HG02970 (cell line): Measurements from ENCODE around the gene CTSA.
"Not testable (repeated sequence)": the region's sequence is repeated elsewhere in the genome, so short reads cannot be mapped to it uniquely, and the experiment has no call there.

Experiments
- ATAC-seq: cut with Tn5 transposase; IDR thresholded peaks from one replicate; pipeline ENCODE4 v1.9.1; 2021; ENCODE audit warnings: mild to moderate bottlenecking, moderate library complexity, moderate number of reproducible peaks; ENCODE audit not compliant: unreplicated experiment, low FRiP score

The CTSA gene

DNA sequence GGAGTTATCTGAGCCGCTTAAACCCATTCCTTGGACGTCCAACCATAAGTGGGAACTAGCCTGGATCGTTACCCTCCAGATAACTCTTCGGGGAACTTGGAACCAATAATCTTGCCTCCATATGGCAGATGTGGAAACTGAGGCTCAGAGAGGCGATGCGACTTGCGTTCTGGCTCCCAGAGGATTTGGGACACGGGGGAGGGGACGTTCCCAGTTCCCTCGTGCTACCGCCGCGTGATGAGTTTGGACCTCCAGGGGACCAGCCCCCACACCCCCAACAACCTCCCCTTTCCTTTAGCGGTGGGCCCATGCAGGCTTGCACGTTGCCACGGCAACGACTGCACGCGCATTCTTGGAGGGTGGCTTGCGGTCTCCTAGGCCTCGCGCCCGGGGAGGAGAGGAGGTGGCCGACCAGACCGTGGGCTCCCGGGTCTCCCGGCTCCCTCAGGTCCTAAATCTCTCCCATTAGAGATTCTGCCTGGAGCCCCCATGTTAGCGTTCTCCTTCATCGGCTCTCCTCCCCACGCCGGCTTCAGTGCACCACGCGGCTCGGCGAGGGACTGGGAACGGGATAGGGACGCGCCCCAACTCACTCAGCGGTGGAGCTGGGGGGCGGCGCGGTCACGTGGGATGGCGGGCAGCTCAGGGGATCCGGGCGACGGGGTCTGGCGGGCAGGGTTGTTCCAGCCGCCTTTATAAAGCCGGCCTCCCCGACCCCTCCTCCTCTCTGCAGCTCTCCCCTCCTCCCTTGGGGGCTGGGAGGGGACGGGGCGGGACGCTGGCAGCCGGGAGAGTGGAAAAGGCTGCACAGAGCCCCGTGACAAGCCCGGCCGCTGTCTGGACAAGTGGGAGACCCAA lies 20.6 kb downstream of the CTSA start, which contains the start of gene PLTP:
TSS of gene PLTP (minus strand) at position 670 of the 858 bp plus-strand sequence. CDS start 703 bp downstream, outside the sequence.
- ATAC-seq: no peak

GRCh38 chr20:45912344-45912682 lies 21.2 kb downstream of the CTSA start:
- ATAC-seq: no peak

DNA sequence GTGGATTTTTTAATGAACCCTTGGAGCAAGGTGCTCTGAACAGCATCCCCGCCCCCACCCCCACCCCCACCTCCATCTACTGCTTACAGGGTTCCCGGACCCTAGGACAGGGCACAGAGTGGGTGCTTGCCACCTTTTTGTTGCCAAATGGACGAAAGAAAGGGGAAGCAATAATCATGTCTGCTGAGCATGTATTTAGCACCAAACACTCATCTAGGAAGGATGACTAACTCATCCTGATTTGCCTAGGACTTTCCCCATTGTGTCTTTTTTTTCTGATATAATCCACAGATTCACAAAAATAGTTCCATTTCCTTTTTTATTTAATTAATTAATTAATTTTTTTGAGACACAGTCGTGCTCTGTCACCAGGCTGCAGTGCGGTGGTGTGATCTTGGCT lies 22.0 kb downstream of the CTSA start:
- no peak for ATAC-seq

- ATAC-seq: no peak
These were observed 26.6 kb downstream of the CTSA start for GRCh38 chr20:45917790-45918141.

DNA sequence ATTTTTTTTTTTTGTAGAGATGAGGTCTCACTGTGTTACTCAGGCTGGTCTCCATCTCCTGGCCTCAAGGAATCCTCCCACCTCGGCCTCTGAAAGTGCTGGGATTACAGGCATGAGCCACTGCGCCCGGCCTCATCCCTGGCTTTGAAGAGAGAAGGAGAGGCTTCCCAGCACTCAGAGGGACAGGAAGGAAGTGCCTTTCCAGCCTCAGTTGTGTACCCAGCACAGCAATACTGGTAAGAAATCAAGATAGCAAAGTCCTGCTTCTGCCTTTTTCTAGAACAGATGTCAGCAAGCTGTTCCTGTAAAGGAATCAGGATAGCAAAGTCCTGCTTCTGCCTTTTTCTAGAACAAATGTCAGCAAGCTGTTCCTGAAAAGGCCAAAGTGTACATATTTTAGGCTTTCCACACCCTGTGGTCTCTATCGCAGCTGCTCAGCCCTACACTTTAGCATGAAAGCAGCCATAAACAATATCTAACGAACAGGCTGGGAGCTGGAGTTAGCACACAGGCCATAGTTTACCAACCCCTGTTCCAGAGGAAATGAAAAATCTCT lies 27.1 kb downstream of the CTSA start:
- no peak for ATAC-seq

GRCh38 chr20:45918779-45919537 lies 27.8 kb downstream of the CTSA start:
- ATAC-seq: no peak

GRCh38 chr20:45919542-45920399 lies 28.6 kb downstream of the CTSA start:
- no peak for ATAC-seq

DNA sequence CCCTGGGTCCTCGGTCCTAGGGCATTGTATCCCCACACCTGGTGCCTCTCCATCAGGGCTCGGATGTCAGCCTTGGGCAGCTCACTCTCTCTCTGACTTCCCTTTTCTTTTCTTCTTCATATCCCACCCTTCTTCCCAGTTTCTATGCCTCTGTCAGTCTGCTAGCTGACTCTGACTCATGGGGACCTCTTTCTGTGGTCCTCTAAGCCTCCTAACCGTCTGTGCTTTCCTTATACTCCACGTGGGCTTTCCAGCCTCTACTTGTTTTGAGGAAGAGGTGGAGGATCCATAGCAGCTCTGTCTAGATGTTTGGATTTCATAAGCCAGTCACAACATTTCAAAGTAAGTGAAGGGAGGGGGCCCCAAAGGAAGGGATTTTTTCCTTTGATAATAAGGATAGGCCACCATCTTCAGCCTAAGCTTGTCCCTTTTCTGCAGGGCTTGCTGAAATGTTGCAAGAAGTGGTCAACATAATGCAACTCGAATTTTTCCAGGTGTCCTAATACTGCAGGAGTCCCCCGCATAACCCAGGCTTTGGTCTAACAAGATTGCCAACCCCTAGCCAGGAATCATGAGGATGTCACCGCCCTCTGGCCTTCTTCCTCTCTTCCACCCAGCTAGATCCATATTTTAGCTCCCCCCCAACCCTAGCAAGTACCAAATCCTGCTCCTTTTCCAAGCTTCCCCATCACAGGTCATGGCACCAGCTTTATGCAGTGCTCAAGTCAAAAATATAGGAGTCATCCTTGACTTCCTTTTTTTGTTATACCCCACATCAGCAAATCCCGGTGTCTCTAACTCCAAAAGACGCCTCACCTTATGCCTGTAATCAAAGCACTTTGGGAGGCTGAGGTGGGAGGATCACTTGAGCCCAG lies 29.6 kb downstream of the CTSA start:
- ATAC-seq: no peak

DNA sequence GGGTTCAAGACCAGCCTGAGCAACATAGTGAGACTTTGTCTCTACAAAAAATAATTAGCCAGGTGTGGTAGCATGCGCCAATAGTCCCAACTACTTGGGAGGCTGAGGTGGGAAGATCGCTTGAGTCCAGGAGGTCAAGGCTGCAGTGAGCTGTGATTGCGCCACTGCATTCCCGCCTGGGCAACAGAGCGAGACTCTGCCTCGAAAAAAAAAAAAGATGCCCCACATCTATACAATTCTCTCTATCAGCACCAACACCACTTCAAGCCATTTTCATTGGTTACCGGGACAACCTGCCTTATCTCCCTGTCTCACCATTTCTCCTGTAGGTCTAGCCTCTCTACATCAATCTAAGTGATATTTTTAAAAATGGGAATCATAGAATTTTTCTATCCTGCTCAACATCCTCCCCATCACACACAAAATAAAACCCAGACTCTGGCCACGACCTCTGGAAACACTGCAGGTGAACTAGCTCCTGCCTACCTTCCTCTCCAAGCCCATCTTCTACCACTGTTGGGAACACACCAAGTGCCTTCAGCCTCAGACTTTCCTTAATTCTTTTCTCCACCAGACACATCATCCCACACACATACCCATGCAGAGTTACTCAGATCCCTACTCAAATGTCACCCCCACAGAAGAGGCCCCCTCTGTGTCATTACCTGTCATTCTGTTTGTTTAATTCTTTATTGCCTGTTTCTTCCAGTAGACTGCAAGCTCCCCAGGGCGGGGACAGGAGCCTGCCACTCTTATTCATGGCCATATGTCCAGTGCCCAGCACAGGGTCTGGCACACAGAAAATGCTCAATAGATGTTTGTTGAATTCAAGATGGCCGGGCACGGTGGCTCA lies 30.4 kb downstream of the CTSA start:
- ATAC-seq: no peak

GRCh38 chr20:45924391-45925261 lies 33.5 kb downstream of the CTSA start:
- no peak for ATAC-seq

DNA sequence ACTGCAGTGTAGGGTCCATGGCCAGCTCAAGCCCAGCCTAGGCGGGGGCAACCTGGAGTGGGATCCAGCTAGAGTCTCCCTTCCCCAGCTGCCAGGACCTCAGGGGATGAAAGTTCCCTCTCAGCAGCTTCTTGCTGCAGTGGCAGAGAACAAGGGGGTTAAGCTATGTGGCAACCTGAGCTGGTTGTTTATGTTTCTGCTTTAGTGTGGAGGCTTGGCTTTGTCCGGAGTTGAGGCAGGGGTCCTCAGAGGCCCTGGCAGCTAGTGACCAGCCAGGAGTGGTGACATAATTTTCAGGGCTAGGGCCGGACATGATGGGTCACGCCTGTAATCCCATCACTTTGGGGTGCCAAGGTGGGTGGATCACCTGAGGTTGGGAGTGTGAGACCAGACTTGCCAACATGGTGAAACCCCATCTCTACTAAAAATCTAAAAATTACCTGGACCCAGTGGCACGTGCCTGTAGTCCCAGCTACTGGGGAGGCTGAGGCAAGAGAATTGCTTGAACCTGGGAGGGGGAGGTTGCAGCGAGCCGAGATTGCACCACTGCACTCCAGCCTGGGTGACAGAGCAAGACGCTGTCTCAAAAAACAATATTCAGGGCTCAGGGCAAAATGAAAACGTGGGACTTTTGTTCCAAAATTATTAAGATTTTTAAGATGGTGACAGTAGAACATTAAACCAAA lies 34.8 kb downstream of the CTSA start:
- no peak for ATAC-seq

- no peak for ATAC-seq
These were observed 35.6 kb downstream of the CTSA start for GRCh38 chr20:45926731-45927070.

GRCh38 chr20:45927071-45927878 lies 36.1 kb downstream of the CTSA start:
- no peak for ATAC-seq

- ATAC-seq: not testable (repeated sequence)
These were observed 40.5 kb downstream of the CTSA start for GRCh38 chr20:45931680-45932079.

DNA sequence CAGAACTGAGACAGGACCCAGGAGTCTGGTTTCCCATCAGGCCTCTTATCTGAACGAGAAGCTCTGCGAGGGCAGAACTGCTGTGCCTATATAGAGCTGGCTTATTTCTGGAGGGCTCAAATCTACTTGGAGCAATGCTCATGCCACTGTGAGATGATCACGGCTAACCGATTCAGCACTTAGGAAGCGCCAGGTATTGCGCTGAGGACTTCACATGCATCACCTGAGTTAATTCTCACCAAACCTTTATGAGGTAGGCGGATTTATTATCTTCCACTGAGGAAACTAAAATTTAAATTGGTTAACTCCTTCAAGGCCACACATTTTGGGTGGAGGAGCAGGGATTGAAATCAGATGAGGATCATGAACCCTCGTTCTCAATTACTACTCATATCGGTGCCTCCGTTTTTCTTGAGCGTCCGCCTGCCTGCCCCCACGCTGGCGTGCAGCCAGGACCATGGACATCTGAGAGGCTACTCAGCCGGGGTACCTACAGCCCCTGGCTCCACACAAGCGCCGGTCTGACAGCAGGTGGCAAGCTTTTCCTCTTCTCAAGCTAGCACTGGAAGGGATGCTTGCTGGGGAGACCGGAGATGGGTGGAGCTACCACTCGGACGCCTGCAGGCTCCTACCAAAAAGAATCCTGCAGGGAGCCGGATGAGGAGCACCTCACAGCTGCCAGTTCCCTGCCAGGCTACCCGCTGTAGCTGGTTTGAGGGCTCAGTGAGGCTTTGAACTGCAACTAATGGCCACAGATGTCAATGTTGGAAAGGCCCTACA lies 42.3 kb downstream of the CTSA start:
- ATAC-seq: no peak
